ENCODE results near the gene PMFBP1.

- TF ChIP-seq CTCF (IDR thresholded peaks at IDR 0.05), result no peak
- no peak for TF ChIP-seq POLR2A (IDR thresholded peaks at IDR 0.05)
Observed at GRCh38 chr16:72110662-72111615, 61.0 kb downstream of the PMFBP1 start.

All from uterus (tissue), 2 donors.